ENCODE measurements around the gene ZFTA. TPM values are rescaled to one million over a fixed set of nuclear protein-coding genes. Genes with fewer than 3 reads are reported as not detected.
"Not testable (repeated sequence)": the region's sequence is repeated elsewhere in the genome, so short reads cannot be mapped to it uniquely, and the experiment has no call there.

Gene ZFTA
- polyA plus RNA-seq, 1 experiment = 4.7 TPM

GRCh38 chr11:63813563-63814382 is 45.2 kb upstream of the ZFTA start:
- H3K27me3 ChIP-seq (ENCODE audit: control insufficient read depth, insufficient read depth, low read length) = no peaks in the 10 kb centered on the region
- POLR2A ChIA-PET = interaction anchor here (0.6 kb wide), 1 partner anchor 168 kb away, joined by 4 read pairs; no protein-coding TSS in a partner anchor
- peak; percentile 26; the same call in 1 of the 2 replicates for TF ChIP-seq CTCF (IDR thresholded peaks at IDR 0.05; ENCODE audit: insufficient read depth, low read depth, low read length)
- H3K36me3 ChIP-seq (ENCODE audit: control insufficient read depth, insufficient read depth, low read length) = peaks cover 17% of the 10 kb centered on the region
- H3K4me3 ChIP-seq (ENCODE audit: low read depth, low read length) = peak overlapping the region; percentile 80
- CTCF ChIA-PET = interaction anchor here (1.4 kb wide), 1 partner anchor 84 kb away, joined by 3 read pairs; no protein-coding TSS in a partner anchor
- DNase-seq (ENCODE audit: low read depth) = no peak

- H3K4me3 ChIP-seq (ENCODE audit: low read depth, low read length) = peak within 1 kb of the TSS; percentile 80
- CTCF ChIA-PET = interaction anchor here (1.4 to 2.3 kb wide), 2 partner anchors 84 to 133 kb away, joined by 3 to 6 read pairs; no protein-coding TSS in a partner anchor
- no peaks in the 10 kb centered on the region for H3K27me3 ChIP-seq (ENCODE audit: control insufficient read depth, insufficient read depth, low read length)
- DNase-seq (ENCODE audit: low read depth) = no peak
- peaks cover 10% of the 10 kb centered on the region for H3K36me3 ChIP-seq (ENCODE audit: control insufficient read depth, insufficient read depth, low read length)
- POLR2A ChIA-PET = interaction anchor here (0.6 kb wide), 1 partner anchor 8 kb away, joined by 7 read pairs; no protein-coding TSS in a partner anchor
- TF ChIP-seq CTCF (IDR thresholded peaks at IDR 0.05; ENCODE audit: insufficient read depth, low read depth, low read length) = no peak
Measured at GRCh38 chr11:63813035-63813562, 44.5 kb upstream of the ZFTA start, which contains the start of gene SPINDOC. SPINDOC (plus strand) TSS chr11:63813456; CDS start chr11:63813687, 231 bp downstream.

- CTCF ChIA-PET = interaction anchor here (2.3 kb wide), 1 partner anchor 134 kb away, joined by 6 read pairs; no protein-coding TSS in a partner anchor
Measured at GRCh38 chr11:63811522-63811921, 42.9 kb upstream of the ZFTA start.

GRCh38 chr11:63810383-63810782 is 41.8 kb upstream of the ZFTA start:
- H3K4me3 ChIP-seq (ENCODE audit: low read depth, low read length); H3K27me3 ChIP-seq (ENCODE audit: control insufficient read depth, insufficient read depth, low read length); DNase-seq (ENCODE audit: low read depth); H3K36me3 ChIP-seq (ENCODE audit: control insufficient read depth, insufficient read depth, low read length); CTCF ChIA-PET; POLR2A ChIA-PET: not testable (repeated sequence)

More at GRCh38 chr11:63811522-63811921, 42.9 kb upstream of the ZFTA start:
- TF ChIP-seq CTCF (IDR thresholded peaks at IDR 0.05; ENCODE audit: insufficient read depth, low read depth, low read length) = no peak
- Histone ChIP-seq H3K27me3 (ENCODE audit: control insufficient read depth, insufficient read depth, low read length) (no peaks in the 10 kb centered on the region), H3K4me3 (ENCODE audit: low read depth, low read length) (no peak overlapping the region), H3K36me3 (ENCODE audit: control insufficient read depth, insufficient read depth, low read length) (peaks cover 4% of the 10 kb centered on the region)
- DNase-seq (ENCODE audit: low read depth) = no peak
- POLR2A ChIA-PET = no interaction called here

- ChIA-PET POLR2A (no interaction called here), CTCF (no interaction called here)
- no peak for TF ChIP-seq CTCF (IDR thresholded peaks at IDR 0.05; ENCODE audit: insufficient read depth, low read depth, low read length)
- DNase-seq (ENCODE audit: low read depth) = no peak
- Histone ChIP-seq H3K27me3 (ENCODE audit: control insufficient read depth, insufficient read depth, low read length) (no peaks in the 10 kb centered on the region), H3K4me3 (ENCODE audit: low read depth, low read length) (no peak overlapping the region), H3K36me3 (ENCODE audit: control insufficient read depth, insufficient read depth, low read length) (no peaks in the 10 kb centered on the region)
Measured at GRCh38 chr11:63805844-63806415, 37.4 kb upstream of the ZFTA start.

Measured in BJ (cell line).